SKM-1 treated with dmso at 0.1 percent for 144 hours (cell line): ENCODE measurements around the gene NXF1.
"Not testable (repeated sequence)": the region's sequence is repeated elsewhere in the genome, so short reads cannot be mapped to it uniquely, and the experiment has no call there.

Experiments
- DNase-seq: peaks from one replicate; lab custom pipeline; 2025; ENCODE audit not compliant: unreplicated experiment; lab: John Stamatoyannopoulos, UW

Gene NXF1

GRCh38 chr11:62805076-62805892, at the start of gene NXF1:
TSS of gene NXF1 (minus strand) at chr11:62805440. CDS start at chr11:62805356, 84 bp downstream.
- peak; percentile 92 for DNase-seq

- no peak for DNase-seq
Measured at GRCh38 chr11:62854013-62854824, 49.0 kb upstream of the NXF1 start.

- DNase-seq = no peak
Measured at GRCh38 chr11:62853279-62853965, 48.2 kb upstream of the NXF1 start.

- DNase-seq = no peak
Measured at GRCh38 chr11:62852523-62853188, 47.4 kb upstream of the NXF1 start.

GRCh38 chr11:62851807-62852522, 46.7 kb upstream of the NXF1 start:
- no peak for DNase-seq

- DNase-seq = peak; percentile 13
Measured at GRCh38 chr11:62850911-62851806, 45.9 kb upstream of the NXF1 start.

GRCh38 chr11:62847767-62848314, 42.6 kb upstream of the NXF1 start:
- no peak for DNase-seq

GRCh38 chr11:62846177-62846576, 40.9 kb upstream of the NXF1 start:
- no peak for DNase-seq

- no peak for DNase-seq
Measured at GRCh38 chr11:62844154-62844553, 38.9 kb upstream of the NXF1 start.

- DNase-seq = no peak
Measured at GRCh38 chr11:62843466-62843865, 38.2 kb upstream of the NXF1 start.

GRCh38 chr11:62842891-62843290, 37.7 kb upstream of the NXF1 start:
- DNase-seq = not testable (repeated sequence)

- no peak for DNase-seq
Measured at GRCh38 chr11:62842171-62842741, 37.0 kb upstream of the NXF1 start.

GRCh38 chr11:62841361-62842170, 36.3 kb upstream of the NXF1 start:
- DNase-seq = peak; percentile 99

- peak; percentile 70 for DNase-seq
Measured at GRCh38 chr11:62840721-62841360, 35.6 kb upstream of the NXF1 start.

GRCh38 chr11:62839050-62839945, 34.1 kb upstream of the NXF1 start, which contains the start of gene WDR74:
TSS of gene WDR74 (minus strand) at chr11:62839590. CDS start at chr11:62839570, 20 bp downstream.
- peak; percentile 88 for DNase-seq

GRCh38 chr11:62835336-62835735, 30.1 kb upstream of the NXF1 start:
- DNase-seq = no peak
